ENCODE measurements around the gene GPR33.
A peak's percentile ranks its signal among the peaks of the same experiment; 100 is the strongest.

The GPR33 gene

GRCh38 chr14:31466554-31466953, 21.3 kb downstream of the GPR33 start:
- no peak for TF ChIP-seq POLR2AphosphoS5 (IDR thresholded peaks at IDR 0.05; ENCODE audit: low read depth, low read length)
- no peak for TF ChIP-seq FOXP2 (optimal IDR thresholded peaks at IDR 0.05; ENCODE audit: borderline replicate concordance, extremely low read depth, extremely low read length, insufficient read depth)
- TF ChIP-seq TAF1 (IDR thresholded peaks at IDR 0.05; ENCODE audit: borderline replicate concordance, insufficient read depth, low read length), result no peak
- TF ChIP-seq SIN3A (IDR thresholded peaks at IDR 0.05; ENCODE audit: borderline replicate concordance, insufficient read depth, low read length), result no peak
- TF ChIP-seq, protein P1, sequence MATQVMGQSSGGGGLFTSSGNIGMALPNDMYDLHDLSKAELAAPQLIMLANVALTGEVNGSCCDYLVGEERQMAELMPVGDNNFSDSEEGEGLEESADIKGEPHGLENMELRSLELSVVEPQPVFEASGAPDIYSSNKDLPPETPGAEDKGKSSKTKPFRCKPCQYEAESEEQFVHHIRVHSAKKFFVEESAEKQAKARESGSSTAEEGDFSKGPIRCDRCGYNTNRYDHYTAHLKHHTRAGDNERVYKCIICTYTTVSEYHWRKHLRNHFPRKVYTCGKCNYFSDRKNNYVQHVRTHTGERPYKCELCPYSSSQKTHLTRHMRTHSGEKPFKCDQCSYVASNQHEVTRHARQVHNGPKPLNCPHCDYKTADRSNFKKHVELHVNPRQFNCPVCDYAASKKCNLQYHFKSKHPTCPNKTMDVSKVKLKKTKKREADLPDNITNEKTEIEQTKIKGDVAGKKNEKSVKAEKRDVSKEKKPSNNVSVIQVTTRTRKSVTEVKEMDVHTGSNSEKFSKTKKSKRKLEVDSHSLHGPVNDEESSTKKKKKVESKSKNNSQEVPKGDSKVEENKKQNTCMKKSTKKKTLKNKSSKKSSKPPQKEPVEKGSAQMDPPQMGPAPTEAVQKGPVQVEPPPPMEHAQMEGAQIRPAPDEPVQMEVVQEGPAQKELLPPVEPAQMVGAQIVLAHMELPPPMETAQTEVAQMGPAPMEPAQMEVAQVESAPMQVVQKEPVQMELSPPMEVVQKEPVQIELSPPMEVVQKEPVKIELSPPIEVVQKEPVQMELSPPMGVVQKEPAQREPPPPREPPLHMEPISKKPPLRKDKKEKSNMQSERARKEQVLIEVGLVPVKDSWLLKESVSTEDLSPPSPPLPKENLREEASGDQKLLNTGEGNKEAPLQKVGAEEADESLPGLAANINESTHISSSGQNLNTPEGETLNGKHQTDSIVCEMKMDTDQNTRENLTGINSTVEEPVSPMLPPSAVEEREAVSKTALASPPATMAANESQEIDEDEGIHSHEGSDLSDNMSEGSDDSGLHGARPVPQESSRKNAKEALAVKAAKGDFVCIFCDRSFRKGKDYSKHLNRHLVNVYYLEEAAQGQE (IDR thresholded peaks at IDR 0.05; ENCODE audit: insufficient read depth in 1 of 2, low read depth in 2 of 2, low read length in 2 of 2), result no peak

DNA sequence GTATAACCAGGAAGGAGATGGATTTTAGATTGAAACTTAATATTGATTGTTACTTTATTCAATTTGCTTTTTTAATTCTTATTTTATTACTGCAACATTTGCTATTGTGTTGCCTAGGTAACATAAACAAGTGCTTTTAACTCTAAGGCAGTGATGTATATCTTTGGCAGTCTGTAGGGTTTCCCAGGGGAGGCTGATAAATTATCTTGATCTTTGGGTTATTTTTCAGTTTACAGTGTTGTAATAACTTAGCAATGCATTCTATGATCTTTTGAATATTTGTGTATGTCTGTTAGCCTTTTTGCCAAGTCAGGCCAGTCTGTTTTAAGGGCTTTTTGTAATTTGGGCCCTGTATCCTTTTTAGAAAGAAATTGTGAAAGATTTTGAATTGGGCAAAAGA, 22.7 kb downstream of the GPR33 start:
- TF ChIP-seq TAF1 (IDR thresholded peaks at IDR 0.05; ENCODE audit: borderline replicate concordance, insufficient read depth, low read length), result no peak
- no peak for TF ChIP-seq POLR2AphosphoS5 (IDR thresholded peaks at IDR 0.05; ENCODE audit: low read depth, low read length)
- no peak for TF ChIP-seq FOXP2 (optimal IDR thresholded peaks at IDR 0.05; ENCODE audit: borderline replicate concordance, extremely low read depth, extremely low read length, insufficient read depth)
- no peak for TF ChIP-seq SIN3A (IDR thresholded peaks at IDR 0.05; ENCODE audit: borderline replicate concordance, insufficient read depth, low read length)
- TF ChIP-seq, protein P1 (IDR thresholded peaks at IDR 0.05; ENCODE audit: insufficient read depth in 1 of 2, low read depth in 2 of 2, low read length in 2 of 2), result no peak

GRCh38 chr14:31461545-31461944, 26.3 kb downstream of the GPR33 start:
- TF ChIP-seq FOXP2 (optimal IDR thresholded peaks at IDR 0.05; ENCODE audit: borderline replicate concordance, extremely low read depth, extremely low read length, insufficient read depth) (no peak), POLR2AphosphoS5 (IDR thresholded peaks at IDR 0.05; ENCODE audit: low read depth, low read length) (no peak), SIN3A (IDR thresholded peaks at IDR 0.05; ENCODE audit: borderline replicate concordance, insufficient read depth, low read length) (no peak)

DNA sequence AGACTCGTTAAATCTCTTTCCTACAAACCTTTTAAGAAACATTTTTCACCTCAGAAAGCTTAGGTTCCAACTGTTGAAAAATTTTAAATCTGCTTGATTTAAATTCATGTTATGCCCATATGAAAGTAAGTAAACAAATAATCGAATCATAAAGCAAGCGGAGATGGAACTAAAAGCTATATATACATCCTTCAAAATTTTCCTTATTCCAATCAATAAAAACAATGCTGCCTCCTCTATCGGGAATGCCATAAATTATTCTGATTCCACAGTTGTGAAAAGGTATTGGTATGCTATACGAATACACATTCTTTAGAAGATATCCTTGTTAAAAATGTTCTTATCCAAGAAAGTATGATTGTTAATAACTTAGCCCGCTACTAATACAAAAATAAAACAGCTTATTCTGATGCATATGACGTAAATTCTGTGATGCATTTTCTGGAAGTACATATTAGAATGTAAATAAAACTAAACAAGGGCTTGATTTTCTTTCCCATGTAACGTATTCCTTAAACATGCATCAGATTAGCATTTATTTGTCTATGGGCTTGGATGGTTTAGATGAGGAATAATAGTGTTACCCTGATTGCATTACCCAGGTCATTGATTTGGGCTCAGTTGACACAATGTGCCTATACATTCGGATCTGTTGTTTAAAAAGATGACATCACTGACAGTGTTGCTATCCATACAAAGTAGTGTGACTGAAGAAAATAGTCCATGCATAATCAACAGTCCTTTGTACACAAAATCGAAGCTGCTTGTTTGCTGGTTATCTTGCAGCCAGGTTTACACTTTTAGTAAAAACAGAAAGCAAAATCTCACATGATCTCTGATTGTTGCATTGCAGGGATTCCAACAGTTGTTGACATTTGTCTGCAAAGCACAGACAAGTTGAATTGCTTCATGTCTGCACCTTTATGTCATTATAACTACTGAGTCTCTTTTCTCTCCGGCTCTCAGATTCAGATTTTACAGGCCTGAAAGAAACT, 29.9 kb downstream of the GPR33 start:
- TF ChIP-seq POLR2AphosphoS5 (IDR thresholded peaks at IDR 0.05; ENCODE audit: low read depth, low read length) (no peak; the same call in 1 of the 2 replicates), SIN3A (IDR thresholded peaks at IDR 0.05; ENCODE audit: borderline replicate concordance, insufficient read depth, low read length) (no peak), FOXP2 (optimal IDR thresholded peaks at IDR 0.05; ENCODE audit: borderline replicate concordance, extremely low read depth, extremely low read length, insufficient read depth) (no peak), TAF1 (IDR thresholded peaks at IDR 0.05; ENCODE audit: borderline replicate concordance, insufficient read depth, low read length) (no peak)
- TF ChIP-seq, protein P1 (IDR thresholded peaks at IDR 0.05; ENCODE audit: insufficient read depth in 1 of 2, low read depth in 2 of 2, low read length in 2 of 2), result no peak

GRCh38 chr14:31456841-31457664, 30.8 kb downstream of the GPR33 start, which contains the start of gene DTD2:
Gene DTD2, minus strand, starts transcription at chr14:31457506. Its CDS starts 113 bp downstream, at chr14:31457393.
- TF ChIP-seq, protein P1 (IDR thresholded peaks at IDR 0.05; ENCODE audit: insufficient read depth in 1 of 2, low read depth in 2 of 2, low read length in 2 of 2), result 0 out of 4 replicates have a peak, but pooled peaks of 1 of the 2 experiments have one; percentile 5
- TF ChIP-seq TAF1 (IDR thresholded peaks at IDR 0.05; ENCODE audit: borderline replicate concordance, insufficient read depth, low read length) (0 out of 2 replicates have a peak, but pooled peaks have one; percentile 74), POLR2AphosphoS5 (IDR thresholded peaks at IDR 0.05; ENCODE audit: low read depth, low read length) (peak; percentile 81), FOXP2 (optimal IDR thresholded peaks at IDR 0.05; ENCODE audit: borderline replicate concordance, extremely low read depth, extremely low read length, insufficient read depth) (no peak)
